Loucy (cell line): ENCODE data around the gene ARL8B.

Experiments used
- CTCF ChIP-seq: fragments of 200-600 bp; sonication (generic); conservative IDR thresholded peaks from 2 replicates; pipeline ENCODE4 v1.5.1; 2014; ENCODE audit warnings: mild to moderate bottlenecking, antibody characterized with exemption, low read length
- EZH2phosphoT487 ChIP-seq: fragments of 200-600 bp; IDR thresholded peaks from 2 replicates; pipeline ENCODE4 v1.6.1; 2018; ENCODE audit warnings: antibody characterized with exemption, mild to moderate bottlenecking, moderate library complexity, borderline replicate concordance

- no peak for TF ChIP-seq CTCF
- TF ChIP-seq EZH2phosphoT487: no peak
Observed at GRCh38 chr3:5205165-5205941, 83.3 kb downstream of the ARL8B start.
